Measurements from ENCODE around the gene MYBL2.
A peak's percentile ranks its signal among the peaks of the same experiment; 100 is the strongest.
"Not testable (repeated sequence)": the region's sequence is repeated elsewhere in the genome, so short reads cannot be mapped to it uniquely, and the experiment has no call there.

The MYBL2 gene

DNA sequence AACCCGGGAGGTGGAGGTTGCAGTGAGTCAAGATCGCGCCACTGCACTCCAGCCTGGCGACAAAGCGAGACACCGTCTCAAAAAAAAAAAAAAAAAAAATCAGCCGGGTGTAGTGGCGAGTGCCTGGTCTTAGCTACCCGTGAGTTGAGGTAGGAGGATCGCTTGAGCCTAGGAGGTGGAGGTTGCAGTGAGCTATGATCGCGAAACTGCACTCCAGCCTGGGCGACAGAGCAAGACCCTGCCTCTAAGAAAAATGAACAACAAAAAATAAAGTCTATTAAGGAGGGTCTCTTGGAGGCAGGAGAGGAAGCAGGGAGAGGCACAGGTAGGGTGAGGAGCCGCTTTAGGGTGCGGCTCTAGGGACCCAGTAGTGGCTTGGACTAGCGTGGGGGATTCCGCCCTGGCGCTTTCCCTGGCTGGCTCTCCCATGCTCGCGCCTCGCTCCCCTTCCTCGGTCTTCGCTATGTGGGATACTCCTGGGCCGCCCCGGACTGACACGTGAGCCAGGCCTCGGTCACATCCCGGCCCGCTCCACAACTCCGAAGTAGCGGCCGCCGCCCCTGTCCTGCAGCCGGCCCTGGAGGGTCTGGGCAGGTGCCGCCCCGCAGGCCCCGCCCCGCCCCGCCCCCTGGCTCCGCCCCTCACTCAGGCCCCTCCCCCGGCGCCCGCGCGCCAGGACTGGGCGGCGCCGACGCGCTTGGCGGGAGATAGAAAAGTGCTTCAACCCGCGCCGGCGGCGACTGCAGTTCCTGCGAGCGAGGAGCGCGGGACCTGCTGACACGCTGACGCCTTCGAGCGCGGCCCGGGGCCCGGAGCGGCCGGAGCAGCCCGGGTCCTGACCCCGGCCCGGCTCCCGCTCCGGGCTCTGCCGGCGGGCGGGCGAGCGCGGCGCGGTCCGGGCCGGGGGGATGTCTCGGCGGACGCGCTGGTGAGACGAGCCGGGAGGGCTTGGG is at the start of gene MYBL2:
Gene MYBL2, plus strand, starts transcription at position 739 of the 953 bp plus-strand sequence. Its CDS starts 170 bp downstream, at position 909.
- peak; percentile 65 to 66 for DNase-seq (ENCODE audit: low read depth in 2 of 2)

DNA sequence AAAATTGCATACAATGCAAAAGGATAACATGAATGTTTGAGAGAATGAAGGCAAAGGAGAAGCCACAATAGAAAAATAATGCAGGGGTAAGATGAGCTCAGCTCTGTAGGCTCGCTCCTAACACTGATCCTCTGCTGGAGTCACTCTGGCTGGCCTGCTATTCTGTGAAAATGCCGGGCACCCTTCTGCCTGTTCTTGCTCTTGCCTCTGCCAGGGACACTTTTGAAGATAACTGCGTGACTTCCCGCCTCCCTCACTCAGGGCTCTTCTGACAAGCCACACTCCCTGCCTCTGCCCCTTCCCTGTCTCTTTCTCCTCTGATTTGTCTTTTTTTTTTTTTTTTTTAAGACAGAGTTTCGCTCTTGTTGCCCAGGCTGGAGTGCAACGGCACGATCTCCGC is 35.3 kb upstream of the MYBL2 start:
- no peak for DNase-seq (ENCODE audit: low read depth in 2 of 2)

DNA sequence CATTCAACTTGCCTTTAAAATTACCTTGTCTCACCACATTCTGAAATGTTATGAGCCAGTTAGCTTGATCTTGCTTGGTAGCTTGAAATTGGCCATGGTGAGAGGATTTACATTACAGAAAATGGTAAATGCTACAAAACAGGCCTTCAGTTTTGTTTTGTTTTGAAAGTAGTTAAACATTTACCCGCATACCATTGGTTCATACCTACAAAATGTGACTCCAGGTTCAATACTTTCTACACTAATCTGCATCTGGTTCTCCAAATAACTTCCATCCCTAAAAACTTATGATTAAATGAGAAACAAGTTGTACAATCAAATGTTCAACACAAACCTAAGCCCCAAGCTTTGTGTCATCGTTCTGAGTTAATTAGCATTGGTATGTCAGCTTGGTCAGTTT is 30.5 kb upstream of the MYBL2 start:
- DNase-seq (ENCODE audit: low read depth in 2 of 2), result no peak

DNA sequence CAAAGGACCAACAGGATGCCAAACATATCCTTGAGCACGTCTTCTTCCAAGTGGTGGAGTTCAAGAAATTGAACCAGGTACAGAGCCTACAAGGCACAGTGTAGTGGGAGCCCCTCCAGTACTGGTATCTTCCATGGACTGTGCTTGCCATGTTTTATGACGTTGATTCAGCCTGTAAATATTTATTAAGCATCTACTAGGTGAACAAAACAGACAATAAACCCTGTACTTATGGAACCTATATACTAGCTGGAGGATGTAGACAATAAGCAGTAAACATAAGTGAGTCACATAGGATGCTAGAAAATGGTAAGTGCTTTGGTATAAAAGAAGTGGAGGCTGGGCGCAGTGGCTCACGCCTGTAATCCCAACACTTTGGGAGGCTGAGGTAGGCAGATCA is 24.4 kb upstream of the MYBL2 start:
- DNase-seq (ENCODE audit: low read depth in 2 of 2), result no peak

DNA sequence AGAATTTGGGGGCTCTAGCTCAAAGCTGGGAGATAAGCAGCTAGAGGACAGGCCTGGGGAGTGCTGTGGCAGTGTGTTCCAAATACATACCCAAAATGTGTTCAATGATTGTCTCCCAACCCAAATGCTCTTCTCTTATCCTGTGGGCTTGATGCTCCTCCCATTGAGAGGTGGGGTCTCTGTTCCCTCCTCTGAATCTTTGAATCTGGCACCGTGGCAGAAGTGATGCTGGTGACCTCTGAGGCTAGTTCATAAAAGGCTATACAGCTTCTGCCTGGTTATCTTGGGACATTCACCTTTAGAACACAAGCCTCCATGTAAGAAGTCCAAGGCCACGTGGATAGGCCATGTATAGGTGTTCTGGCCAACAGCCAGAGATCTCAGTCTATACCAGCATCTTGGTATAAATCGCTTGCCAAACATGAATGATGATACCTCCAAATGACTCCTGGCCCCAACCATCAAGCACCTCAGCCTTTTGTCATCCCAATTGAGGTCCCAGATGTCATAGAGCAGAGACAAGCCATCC is 15.9 kb upstream of the MYBL2 start:
- no peak for DNase-seq (ENCODE audit: low read depth in 2 of 2)

DNA sequence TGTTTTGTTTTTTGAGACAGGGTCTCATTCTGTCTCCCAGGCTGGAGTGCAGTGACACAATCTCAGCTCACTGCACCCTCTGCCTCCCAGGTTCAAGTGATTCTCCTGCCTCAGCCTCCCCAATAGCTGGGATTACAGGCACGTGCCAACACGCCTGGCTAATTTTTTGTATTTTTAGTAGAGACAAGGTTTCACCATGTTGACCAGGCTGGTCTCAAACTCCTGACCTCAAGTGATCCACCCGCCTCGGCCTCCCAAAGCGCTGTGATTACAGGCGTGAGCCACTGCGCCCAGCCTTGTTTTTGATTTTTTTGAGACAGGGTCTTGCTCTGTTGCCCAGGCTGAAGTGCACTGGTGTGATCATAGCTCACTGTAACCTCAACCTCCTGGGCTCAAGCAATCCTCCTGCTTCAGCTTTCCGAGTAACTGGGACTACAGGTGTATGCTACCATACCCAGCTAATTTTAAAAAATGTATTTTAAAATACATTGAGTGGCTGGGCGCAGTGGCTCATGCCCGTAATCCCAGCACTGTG is 15.2 kb upstream of the MYBL2 start:
- DNase-seq (ENCODE audit: low read depth in 2 of 2), result not testable (repeated sequence)

DNA sequence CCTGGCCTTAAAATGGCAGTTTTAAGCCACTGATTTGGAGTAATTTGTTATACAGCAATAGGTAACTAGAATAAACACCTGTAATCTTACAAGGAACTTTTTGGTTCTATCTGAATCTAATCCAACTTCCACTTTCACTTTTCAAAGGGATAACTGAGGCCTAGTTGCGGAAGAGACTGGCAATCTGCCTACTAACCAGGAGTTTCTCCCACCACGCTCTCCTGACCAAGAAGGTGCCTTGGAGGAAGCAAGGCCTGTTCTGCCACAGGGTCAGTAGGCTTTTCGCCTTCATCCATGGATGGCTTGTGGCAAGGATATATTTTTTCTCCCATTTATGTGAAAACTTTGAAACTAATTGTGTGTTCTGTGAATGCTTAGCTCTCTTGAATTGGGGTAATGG is 12.9 kb upstream of the MYBL2 start:
- DNase-seq (ENCODE audit: low read depth in 2 of 2), result no peak

DNA sequence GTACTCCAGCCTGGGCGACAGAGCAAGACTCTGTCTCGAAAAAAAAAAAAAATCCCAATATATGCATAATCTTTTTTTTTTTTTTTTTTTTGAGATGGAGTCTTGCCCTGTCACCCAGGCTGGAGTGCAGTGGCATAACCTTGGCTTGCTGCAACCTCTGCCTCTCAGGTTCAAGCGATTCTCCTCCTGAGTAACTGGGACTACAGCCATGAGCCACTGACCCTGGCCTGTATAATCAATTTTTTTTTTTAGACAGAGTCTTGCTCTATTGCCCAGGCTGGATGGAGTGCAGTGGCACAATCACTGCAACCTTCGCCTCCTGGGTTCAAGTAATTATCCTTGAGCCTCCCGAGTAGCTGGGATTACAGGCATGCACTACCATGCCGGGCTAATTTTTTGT is 11.7 kb upstream of the MYBL2 start:
- not testable (repeated sequence) for DNase-seq (ENCODE audit: low read depth in 2 of 2)

DNA sequence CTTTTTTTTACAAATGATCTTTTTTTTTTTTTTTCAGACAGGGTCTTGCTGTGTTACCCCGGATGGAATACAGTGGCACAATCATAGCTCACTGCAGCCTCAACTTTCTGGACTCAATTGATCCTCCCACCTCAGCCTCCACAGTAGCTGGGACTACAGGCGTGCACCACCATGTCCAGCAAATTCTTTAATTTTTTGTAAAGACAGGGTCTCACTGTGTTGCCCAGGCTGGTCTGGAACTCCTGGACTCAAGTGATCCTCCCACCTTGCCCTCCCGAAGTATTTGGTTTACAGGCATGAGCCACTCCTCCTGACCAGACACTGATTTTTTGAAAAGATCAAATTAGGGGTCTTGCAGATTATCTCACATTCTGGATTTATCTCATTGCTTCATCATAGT is 11.0 kb upstream of the MYBL2 start:
- no peak for DNase-seq (ENCODE audit: low read depth in 2 of 2)

DNA sequence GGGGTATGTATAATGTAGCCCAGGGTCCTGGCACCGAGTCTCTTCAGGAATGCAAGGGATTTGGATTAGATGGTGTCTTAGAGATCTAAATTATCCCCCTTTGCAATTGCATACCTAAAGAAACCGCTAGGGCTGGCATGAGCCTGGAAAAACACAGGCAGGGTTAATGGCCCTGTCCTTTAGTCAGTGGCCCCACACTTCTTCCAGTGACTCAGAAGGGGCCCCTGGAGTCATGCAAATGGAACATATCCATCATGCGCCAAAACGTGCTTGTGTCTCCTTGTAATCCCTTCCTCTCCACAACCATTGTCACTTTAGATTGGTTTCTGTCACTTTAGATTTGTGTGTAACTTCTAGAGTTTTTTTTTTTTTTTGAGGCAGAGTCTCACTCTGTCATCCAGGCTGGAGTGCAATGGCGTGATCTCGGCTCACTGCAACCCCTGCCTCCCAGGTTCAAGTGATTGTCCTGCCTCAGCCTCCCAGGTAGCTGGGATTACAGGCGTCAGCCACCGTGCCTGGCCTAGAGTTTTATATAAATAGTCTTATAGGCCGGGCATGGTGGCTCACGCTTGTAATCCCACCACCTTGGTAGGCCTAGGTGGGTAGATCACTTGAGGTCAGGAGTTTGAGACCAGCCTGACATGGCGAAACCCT is 8.7 kb upstream of the MYBL2 start:
- DNase-seq (ENCODE audit: low read depth in 2 of 2), result peak; percentile 45 to 52

DNA sequence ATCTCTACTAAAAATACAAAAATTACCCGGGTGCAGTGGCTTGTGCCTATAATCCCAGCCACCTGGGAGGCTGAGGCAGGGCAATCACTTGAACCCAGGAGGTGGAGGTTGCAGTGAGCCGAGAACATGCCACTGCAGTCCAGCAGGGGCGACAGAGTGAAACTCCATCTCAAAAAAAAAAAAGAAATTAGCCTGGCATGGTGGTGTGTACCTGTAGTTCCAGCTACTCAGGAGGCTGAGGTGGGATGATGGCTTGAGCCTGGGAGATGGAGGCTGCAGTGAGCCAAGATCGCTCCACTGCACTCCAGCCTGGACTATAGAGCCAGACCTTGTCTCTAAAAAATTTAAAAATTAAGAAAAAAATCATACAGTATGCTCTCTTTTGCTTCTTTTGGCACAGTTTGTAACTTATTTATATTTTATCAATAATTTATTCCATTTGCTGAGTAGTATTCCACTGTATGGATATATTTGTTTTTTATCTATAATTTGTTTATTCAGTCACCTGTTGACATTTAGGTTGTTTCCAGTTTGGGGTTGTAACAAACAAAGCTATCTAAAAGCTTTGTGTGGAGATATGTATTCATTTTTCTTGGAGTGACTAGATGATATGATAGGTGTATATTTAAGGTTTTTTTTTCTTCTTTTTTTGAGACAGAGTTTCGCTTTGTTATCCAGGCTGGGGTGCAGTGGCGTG is 8.0 kb upstream of the MYBL2 start:
- no peak for DNase-seq (ENCODE audit: low read depth in 2 of 2)

DNA sequence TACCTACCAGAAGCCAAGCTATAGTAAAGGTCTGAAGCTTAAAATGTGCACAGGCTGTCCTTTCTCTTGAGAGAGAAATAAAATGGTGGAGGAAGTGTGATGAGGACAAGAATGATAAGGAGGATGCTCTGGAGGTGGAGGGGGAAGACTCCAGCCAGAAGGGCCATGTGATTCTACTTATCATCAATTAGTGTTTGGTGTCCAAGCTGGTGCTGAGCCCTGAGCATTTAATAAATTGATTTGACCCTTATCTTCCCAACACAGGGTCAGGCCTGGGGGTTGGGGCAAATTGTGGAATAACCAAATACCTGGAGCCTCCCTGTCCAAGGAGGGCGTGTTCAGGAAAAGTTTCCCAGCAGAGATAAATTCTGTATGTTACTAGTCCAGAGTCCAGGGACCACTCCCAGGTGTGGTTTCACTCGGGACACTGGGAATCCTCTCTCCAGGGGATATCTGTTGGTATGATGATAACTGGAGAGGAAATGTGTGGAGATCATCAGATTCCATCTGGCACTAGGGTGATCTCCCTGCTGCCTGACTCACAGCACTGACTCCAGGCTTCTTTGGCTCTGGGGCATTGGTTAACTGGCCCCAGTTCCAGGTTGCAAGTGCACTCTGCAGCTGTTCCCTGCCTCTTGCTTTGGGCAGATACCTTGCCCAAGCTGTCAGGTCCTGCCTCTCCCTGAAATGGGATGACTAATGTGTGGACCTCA is 3.8 kb upstream of the MYBL2 start:
- no peak for DNase-seq (ENCODE audit: low read depth in 2 of 2)

DNA sequence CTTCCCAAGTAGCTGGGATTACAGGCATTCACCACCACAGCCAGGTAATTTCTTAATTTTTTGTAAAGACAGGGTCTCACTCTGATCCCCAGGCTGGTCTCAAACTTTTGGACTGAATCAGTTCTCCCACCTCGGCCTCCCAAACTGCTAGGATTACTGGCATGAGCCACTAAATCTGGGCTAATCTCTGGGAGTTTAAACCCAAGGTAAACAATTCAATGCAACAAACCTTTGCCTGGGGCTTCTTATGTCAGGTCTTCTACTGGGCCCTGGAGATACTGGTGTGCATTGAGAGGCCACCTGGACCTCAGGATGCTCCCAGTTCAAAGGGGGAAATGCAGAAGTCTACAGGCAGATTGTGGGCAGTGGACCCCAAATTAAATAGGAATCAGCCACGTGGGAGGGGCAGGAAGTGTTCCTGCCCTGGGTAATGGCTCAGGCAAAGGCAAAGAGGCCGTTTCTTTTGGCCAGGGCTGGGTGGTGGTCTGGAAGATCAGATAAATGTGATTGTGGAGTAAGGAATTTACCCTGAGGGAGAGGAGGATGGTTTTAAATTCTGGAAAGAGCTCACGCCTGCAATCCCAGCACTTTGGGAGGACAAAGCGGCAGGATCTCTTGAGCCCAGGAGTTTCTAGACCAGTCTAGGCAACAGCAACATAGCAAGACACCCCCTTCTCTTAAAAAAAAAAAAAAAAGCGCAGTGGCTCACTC is 1.3 kb upstream of the MYBL2 start:
- DNase-seq (ENCODE audit: low read depth in 2 of 2), result no peak

DNA sequence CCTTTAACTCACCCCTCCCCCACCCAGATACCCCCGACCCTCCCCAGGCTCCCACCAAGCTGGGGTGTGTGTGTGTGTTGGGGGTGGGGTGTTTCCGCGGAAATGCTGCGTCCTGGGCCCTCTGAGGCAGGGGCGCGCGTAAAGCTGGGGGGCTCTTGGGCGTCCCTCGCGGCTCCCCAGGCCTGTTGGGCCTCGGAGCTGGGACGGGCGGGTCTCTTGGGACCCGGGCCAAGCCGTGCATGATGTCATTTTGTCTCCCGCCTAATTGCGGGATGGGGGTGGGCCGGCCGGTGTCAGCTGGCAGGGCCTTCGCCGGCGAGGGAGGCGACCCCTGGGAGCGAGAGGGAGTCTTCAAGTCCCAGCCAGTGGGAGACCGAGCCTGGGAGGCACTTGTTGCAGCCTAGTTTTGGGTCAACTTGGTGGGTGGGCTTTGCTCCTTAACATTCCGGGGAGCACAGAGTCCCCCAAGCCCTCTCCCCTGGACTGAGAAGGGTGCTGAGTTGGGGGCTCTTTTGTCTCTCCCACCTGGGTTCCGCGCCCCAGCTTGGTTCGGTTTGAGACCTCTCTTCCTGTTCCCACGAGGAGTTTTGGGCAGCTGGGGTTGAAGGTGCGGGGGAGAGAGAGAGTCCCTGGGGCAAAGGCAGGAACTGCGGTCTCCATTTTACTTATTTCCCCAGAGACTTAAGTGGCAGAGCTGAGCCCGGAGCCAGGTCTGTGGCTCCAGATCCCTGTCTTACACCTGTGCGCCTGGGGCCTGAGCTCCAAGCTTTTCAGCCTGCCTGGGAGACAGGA is 623 bp downstream of the MYBL2 start:
- no peak for DNase-seq (ENCODE audit: low read depth in 2 of 2)

DNA sequence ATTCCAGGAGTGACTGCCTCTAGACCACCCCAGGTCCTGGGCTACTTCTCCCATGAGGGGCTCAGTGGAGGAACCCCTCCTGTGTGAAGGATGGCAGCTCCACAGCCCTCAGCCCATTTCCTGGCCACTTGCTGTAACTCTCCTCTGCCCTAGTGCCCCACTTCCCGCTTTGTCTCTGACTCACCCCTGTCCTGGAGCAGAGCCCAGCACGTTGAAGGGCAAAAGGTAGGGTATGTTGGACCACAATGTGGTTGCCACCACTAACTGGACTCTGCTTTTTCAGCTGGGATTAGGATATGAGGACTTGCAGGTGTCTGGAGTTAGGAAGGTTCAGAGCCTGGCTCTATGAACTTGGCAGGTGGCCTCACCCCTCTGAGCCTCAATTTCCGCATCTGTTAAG is 2.4 kb downstream of the MYBL2 start:
- DNase-seq (ENCODE audit: low read depth in 2 of 2), result no peak

DNA sequence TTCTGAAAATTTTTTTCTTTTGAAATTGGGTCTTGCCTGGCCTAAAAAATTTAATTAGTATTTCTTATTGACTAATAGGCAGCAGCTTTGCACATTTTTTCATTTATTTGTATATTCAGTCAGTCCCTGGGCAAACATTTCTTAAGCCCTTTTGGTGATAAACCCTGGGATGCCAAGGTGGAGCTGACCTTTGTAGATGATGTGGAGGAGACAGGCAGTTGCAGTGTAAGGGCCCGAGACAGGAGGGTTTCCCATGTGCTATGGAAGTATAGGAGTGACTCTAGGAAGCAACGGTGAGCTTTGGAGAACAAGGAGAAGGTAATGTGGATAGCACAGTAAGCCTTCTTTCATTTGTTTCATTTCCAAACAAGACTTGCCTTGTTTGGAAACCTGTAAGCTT is 3.5 kb downstream of the MYBL2 start:
- no peak for DNase-seq (ENCODE audit: low read depth in 2 of 2)

DNA sequence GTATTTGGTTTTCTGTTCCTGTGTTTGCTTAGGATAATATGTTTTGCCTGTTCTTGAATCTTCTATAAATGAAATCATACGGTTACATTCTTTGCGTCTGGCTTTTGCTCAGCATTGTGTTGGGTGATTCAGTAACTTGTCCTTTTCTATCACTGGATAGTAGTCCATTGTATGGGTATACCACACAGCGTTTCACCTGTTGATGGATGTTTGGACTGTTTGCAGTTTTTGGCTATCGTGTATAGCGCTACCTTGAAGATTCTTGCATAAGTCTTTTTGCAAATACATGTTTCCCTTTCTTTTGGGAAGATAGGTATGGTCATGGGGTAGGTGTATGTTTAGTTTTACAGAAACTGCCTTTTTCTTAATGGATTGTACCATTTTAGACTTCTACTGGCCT is 9.5 kb downstream of the MYBL2 start:
- no peak for DNase-seq (ENCODE audit: low read depth in 2 of 2)

DNA sequence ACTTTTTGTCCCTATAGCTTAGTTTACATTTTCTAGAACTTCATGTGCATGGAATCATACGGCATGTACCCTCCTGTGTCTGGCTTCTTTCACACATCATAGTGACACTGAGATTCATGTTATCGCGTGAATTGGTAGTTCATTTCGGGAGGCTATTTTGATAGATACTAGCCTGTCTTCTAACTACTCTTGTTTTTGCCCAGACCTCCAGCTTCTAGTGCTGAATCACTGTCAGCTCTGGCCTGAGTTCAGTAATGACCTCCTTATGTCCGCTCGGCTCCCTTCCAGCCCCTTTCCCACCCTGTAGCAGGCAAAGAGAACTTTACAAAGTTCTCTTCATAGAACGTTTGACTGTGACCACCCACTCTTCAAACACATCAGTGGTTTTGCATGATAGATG is 14.1 kb downstream of the MYBL2 start:
- no peak for DNase-seq (ENCODE audit: low read depth in 2 of 2)

DNA sequence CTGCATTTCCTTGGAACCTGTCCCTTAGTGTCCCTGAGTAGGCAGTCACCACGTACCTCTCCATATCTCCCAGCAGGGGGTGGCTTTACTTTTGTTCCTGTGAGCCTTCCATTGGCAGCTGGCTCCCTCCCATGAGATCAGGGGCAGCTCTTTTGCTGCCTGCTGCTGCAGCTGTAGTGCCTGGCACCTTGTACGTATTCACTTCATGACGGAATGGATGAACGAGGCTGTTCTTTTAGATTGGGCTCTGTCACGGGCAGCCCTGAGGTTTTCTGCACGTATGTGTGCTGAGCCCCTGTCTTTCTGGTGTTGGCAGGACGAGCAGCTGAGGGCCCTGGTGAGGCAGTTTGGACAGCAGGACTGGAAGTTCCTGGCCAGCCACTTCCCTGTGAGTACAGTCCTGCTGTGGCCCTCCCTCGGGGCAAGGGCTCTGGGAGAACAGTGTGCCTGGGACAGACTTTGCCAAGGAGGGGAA is 14.6 kb downstream of the MYBL2 start:
- DNase-seq (ENCODE audit: low read depth in 2 of 2), result no peak

DNA sequence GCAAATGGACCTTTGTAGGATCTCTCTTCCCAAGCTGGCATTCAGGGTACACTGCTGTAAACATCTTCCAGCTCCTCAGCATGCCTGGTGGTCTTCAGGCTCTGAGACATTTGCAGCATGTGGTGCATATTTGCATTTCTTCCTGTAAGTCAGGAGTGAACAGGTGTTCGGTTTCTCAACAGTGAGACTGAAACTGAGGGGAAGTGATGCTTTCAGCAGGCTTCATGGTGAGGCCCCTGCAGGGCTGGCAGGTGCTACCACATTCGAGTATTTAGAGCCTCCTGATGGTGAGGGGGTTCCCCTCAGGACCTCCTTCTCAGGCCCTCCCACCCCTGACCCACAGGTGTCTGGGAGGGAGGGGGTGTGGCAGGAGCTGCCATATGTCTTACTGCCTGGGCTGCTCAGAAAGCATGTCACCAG is 15.1 kb downstream of the MYBL2 start:
- DNase-seq (ENCODE audit: low read depth in 2 of 2), result no peak
